Stimulated activated CD8-positive, alpha-beta memory T cell treated with anti-CD3 and anti-CD28 coated beads, Interleukin-12 subunit alpha, Interleukin-12 subunit beta, amount 100 ng/mL, for 1 hour (primary cell): ENCODE data around the gene DNAH11.
"Not testable (repeated sequence)": the region's sequence is repeated elsewhere in the genome, so short reads cannot be mapped to it uniquely, and the experiment has no call there.

Experiments
- DNase-seq: peaks from one replicate; pipeline ENCODE4 v3.0.0-alpha.2; 2020; ENCODE audit warnings: low read depth

DNAH11 gene

GRCh38 chr7:21773326-21773725 is 230.5 kb downstream of the DNAH11 start:
- DNase-seq: no peak

GRCh38 chr7:21777921-21778320 is 235.1 kb downstream of the DNAH11 start:
- DNase-seq: no peak

- DNase-seq: no peak
Measured at GRCh38 chr7:21778953-21779352, 236.1 kb downstream of the DNAH11 start.

GRCh38 chr7:21782996-21783395 is 240.2 kb downstream of the DNAH11 start:
- DNase-seq: no peak

GRCh38 chr7:21784989-21785388 is 242.2 kb downstream of the DNAH11 start:
- DNase-seq: no peak

- DNase-seq: no peak
Measured at GRCh38 chr7:21805791-21806190, 263.0 kb downstream of the DNAH11 start.

- DNase-seq: no peak
Measured at GRCh38 chr7:21806388-21806787, 263.5 kb downstream of the DNAH11 start.

- DNase-seq: no peak
Measured at GRCh38 chr7:21819048-21819447, 276.2 kb downstream of the DNAH11 start.

GRCh38 chr7:21828841-21829240 is 286.0 kb downstream of the DNAH11 start:
- DNase-seq: no peak

- DNase-seq: no peak
Measured at GRCh38 chr7:21829731-21830130, 286.9 kb downstream of the DNAH11 start.

- no peak for DNase-seq
Measured at GRCh38 chr7:21844742-21845141, 301.9 kb downstream of the DNAH11 start.

GRCh38 chr7:21850531-21851285 is 307.9 kb downstream of the DNAH11 start:
- DNase-seq: no peak

- DNase-seq: no peak
Measured at GRCh38 chr7:21851559-21851967, 308.7 kb downstream of the DNAH11 start.

GRCh38 chr7:21865631-21866204 is 322.9 kb downstream of the DNAH11 start:
- DNase-seq: not testable (repeated sequence)

- no peak for DNase-seq
Measured at GRCh38 chr7:21866731-21867130, 323.9 kb downstream of the DNAH11 start.

GRCh38 chr7:21867226-21867625 is 324.4 kb downstream of the DNAH11 start:
- DNase-seq: no peak

- no peak for DNase-seq
Measured at GRCh38 chr7:21867816-21868575, 325.2 kb downstream of the DNAH11 start.

- DNase-seq: no peak
Measured at GRCh38 chr7:21868576-21868850, 325.7 kb downstream of the DNAH11 start.

GRCh38 chr7:21869785-21870402 is 327.1 kb downstream of the DNAH11 start:
- no peak for DNase-seq

GRCh38 chr7:21883069-21883468 is 340.2 kb downstream of the DNAH11 start:
- no peak for DNase-seq

GRCh38 chr7:21883501-21883900 is 340.7 kb downstream of the DNAH11 start:
- not testable (repeated sequence) for DNase-seq

- DNase-seq: no peak
Measured at GRCh38 chr7:21884496-21884895, 341.7 kb downstream of the DNAH11 start.

- no peak for DNase-seq
Measured at GRCh38 chr7:21886396-21886795, 343.6 kb downstream of the DNAH11 start.
